GM12874 (cell line): ENCODE data around the gene MYEF2.

ENCODE experiments used
- CTCF ChIP-seq: IDR thresholded peaks from 2 replicates; pipeline ENCODE4 v1.5.1; 2011; ENCODE audit warnings: low read depth, mild to moderate bottlenecking, control low read depth, low read length, moderate library complexity; ENCODE audit not compliant: insufficient read depth

MYEF2 gene

GRCh38 chr15:48090115-48090514 is 88.0 kb downstream of the MYEF2 start:
- TF ChIP-seq CTCF, result no peak

DNA sequence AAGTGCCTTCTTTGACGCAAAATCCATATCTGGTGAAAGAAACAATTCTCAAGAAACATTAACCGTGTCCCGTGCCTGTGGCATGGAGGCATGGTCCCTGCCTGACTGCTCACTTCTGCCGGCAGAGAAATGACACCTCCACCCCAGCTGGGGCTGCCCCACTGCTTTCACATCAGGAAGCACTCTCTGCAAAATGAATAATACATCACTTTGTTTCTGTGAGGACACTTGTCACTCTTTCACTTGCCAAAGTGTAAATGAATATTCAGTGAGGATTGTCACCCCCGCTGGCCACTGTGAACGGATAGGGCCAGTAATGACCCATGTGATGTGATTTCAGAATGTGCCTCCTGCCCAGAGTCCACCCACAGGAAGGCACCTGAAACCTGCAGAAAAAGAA is 88.4 kb downstream of the MYEF2 start:
- TF ChIP-seq CTCF, result no peak

DNA sequence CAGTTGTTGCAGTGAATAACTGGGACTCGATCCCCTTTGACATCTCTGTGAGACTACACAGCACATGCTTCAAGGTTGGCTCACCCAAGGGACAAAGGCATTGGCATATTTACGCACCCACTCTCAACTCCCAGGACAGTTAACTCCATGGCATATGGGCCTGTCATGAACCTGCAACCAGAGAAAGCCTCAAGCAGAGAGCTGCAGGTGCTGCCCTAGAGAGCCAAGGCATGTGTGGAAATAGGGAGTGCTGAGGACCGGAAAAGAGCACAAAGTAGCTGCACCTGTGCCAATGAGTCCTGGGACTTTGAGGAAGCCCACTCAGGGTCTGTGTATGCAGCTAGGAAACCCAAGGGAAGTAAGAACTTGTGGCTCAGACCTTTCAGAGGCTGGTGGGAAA is 90.3 kb downstream of the MYEF2 start:
- no peak for TF ChIP-seq CTCF

- TF ChIP-seq CTCF, result no peak
Observed at GRCh38 chr15:48086576-48086975, 91.5 kb downstream of the MYEF2 start.

DNA sequence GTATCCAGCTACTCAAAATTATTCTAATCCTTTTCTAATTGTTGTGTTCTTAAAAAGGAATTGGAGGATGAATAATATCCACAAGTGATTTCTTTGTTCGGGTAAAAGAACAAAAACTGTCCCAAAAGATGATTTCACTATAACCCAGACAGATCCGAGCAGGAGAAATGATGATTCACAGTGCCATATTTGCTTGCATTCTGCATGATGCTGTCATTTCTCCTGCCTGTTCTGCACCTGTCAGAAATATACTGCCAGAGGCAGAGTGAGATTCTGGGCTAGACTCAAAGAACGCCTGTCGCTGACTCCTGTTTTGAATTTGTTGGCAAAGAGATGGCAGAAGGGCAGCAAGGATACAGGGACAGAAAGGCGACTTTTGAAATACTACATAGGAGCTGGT is 92.0 kb downstream of the MYEF2 start:
- no peak for TF ChIP-seq CTCF

- TF ChIP-seq CTCF, result no peak
Observed at GRCh38 chr15:48085591-48085930, 92.5 kb downstream of the MYEF2 start.

DNA sequence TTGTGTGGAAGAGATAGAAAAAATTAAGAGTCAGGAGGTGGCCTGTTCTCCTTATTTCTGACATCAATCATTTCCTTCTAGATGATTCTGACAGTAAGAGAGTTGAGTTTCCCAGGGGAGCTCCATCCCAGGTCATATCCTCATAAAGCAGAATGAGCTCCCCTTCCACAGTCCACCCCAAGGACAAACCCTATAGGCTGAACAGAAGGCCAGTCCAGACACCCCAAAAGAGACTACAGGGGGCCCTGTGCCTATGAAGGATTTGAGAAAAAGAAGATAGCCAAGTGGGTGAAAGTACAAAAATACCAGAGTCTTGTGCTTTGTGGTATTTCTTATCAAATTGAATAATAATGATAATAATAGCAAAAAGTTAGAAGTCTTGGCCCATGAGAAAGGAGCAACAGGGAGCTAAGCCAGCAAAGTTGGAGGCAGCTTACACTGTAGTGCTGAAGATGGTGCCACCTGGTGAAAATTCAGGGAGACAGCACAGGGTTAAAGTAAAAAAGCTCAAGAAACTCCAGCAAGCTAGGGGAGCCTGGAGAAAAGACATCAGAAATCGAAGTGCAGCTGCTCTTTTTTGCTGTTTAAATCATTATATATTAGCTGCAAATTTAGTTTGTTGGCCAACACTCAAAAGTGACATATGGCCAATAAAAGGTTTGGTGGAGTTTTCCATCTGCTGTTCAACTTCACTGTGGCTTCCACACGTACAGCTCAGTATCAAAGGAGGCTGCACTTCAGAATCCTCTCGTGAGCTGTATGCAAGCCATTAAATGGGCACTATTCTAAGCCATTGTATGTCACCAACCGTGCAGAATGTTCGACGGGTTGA is 93.1 kb downstream of the MYEF2 start:
- TF ChIP-seq CTCF, result peak; percentile 39; the same call in 1 of the 2 replicates
